HG03060 (cell line): ENCODE data around the gene SLC22A23.

Source experiments
- ATAC-seq: cut with Tn5 transposase; IDR thresholded peaks from one replicate; pipeline ENCODE4 v1.9.1; 2021; ENCODE audit warnings: low read depth, moderate number of reproducible peaks; ENCODE audit not compliant: unreplicated experiment

SLC22A23 gene

GRCh38 chr6:3376064-3376463, 80.8 kb downstream of the SLC22A23 start:
- ATAC-seq, result no peak

GRCh38 chr6:3373597-3374203, 83.2 kb downstream of the SLC22A23 start:
- ATAC-seq, result no peak

GRCh38 chr6:3372912-3373554, 83.8 kb downstream of the SLC22A23 start:
- ATAC-seq, result no peak

- ATAC-seq, result no peak
These were observed 84.5 kb downstream of the SLC22A23 start for GRCh38 chr6:3372184-3372846.

GRCh38 chr6:3371222-3371949, 85.5 kb downstream of the SLC22A23 start:
- no peak for ATAC-seq

- ATAC-seq, result no peak
These were observed 86.3 kb downstream of the SLC22A23 start for GRCh38 chr6:3370361-3371221.

- ATAC-seq, result no peak
These were observed 86.9 kb downstream of the SLC22A23 start for GRCh38 chr6:3369985-3370360.

GRCh38 chr6:3368685-3369084, 88.2 kb downstream of the SLC22A23 start:
- ATAC-seq, result no peak

- no peak for ATAC-seq
These were observed 89.2 kb downstream of the SLC22A23 start for GRCh38 chr6:3367630-3368029.

GRCh38 chr6:3366596-3367413, 90.0 kb downstream of the SLC22A23 start:
- no peak for ATAC-seq

GRCh38 chr6:3364391-3364790, 92.5 kb downstream of the SLC22A23 start:
- ATAC-seq, result no peak

- no peak for ATAC-seq
These were observed 93.4 kb downstream of the SLC22A23 start for GRCh38 chr6:3363296-3364025.

- ATAC-seq, result no peak
These were observed 95.4 kb downstream of the SLC22A23 start for GRCh38 chr6:3361312-3362037.

GRCh38 chr6:3360727-3361045, 96.2 kb downstream of the SLC22A23 start:
- no peak for ATAC-seq

GRCh38 chr6:3359973-3360726, 96.7 kb downstream of the SLC22A23 start:
- no peak for ATAC-seq

- ATAC-seq, result no peak
These were observed 97.6 kb downstream of the SLC22A23 start for GRCh38 chr6:3359101-3359752.

GRCh38 chr6:3358413-3359100, 98.3 kb downstream of the SLC22A23 start:
- ATAC-seq, result no peak
